Measurements from ENCODE around the gene GPR84. TPM values are rescaled to one million over a fixed set of nuclear protein-coding genes. Genes with fewer than 3 reads are reported as not detected.

GPR84 gene
- total and polyA plus RNA-seq, 2 of the 13 experiments (the other 11 are each of a cell fraction or from before 2014, with no cell fraction given): not detected

- Histone ChIP-seq H2AFZ (ENCODE audit: low read length) (no peak overlapping the region), H3K36me3 (replicated peaks in 1 of 2; ENCODE audit: control insufficient read depth in 1 of 2, insufficient read depth in 2 of 2, low read length in 2 of 2) (peaks cover 0 to 1% of the 10 kb centered on the region in 2 experiments; a peak in 2 of 5 replicates), H3K79me2 (ENCODE audit: insufficient read depth, low read length) (peaks cover 39% of the 10 kb centered on the region), H3K27me3 (ENCODE audit: control insufficient read depth in 1 of 2, insufficient read depth in 2 of 2, low read length in 2 of 2) (no peaks in the 10 kb centered on the region; a peak in 1 of 5 replicates), H3K9ac (ENCODE audit: insufficient read depth, low read depth, low read length) (peak overlapping the region; percentile 69), H4K20me1 (ENCODE audit: insufficient read depth, low read length) (no peaks in the 10 kb centered on the region), H3K4me1 (ENCODE audit: insufficient read depth, low read length) (peaks cover 71% of the 10 kb centered on the region), H3K27ac (ENCODE audit: extremely low read length, insufficient read depth, low read length) (peak overlapping the region; percentile 92), H3K4me3 (replicated peaks in 1 of 3; ENCODE audit: insufficient read depth in 1 of 3, low read depth in 2 of 3, low read length in 3 of 3) (peak overlapping the region in 2 of 3 experiments; percentile 33 to 38; a peak in 5 of 6 replicates), H3K9me3 (ENCODE audit: low read length) (no peaks in the 10 kb centered on the region), H3K4me2 (ENCODE audit: low read depth, low read length) (peak overlapping the region; percentile 67)
- peak; percentile 95 for DNase-seq (ENCODE audit: low spot score)
- intact Hi-C loops (cut with micrococcal nuclease; ENCODE audit: unreplicated experiment) (loop anchor here (1.0 to 2.0 kb wide), 2 partner anchors 24 to 34 kb away; no protein-coding TSS in a partner anchor), in situ Hi-C loops (cut with HindIII; ENCODE audit: extremely low pct_ligation_motif_present, low pct_unique_long_range_greater_than_20kb) (loop anchor here (5.0 kb wide), 1 partner anchor 46 kb away; the partner anchor contains the start of genes CBX5 and HNRNPA1)
- 25% methylated on average over 6 of the region's 6 CpGs for WGBS (ENCODE audit: low lambda C conversion rate)
- BruUV-seq (replicated peaks): TSS peak; percentile 35
- FAIRE-seq: peak; percentile 85
- peak; percentile 56 for ATAC-seq
- POLR2A ChIA-PET: interaction anchor here (0.7 to 3.5 kb wide), 13 partner anchors 8 to 530 kb away, joined by 3 to 41 read pairs (median 5); partner anchors contain the start of genes CBX5, HNRNPA1 and NFE2
- CTCF ChIA-PET (ENCODE audit: low intra/inter-chr PET ratio, low total read pairs): no interaction called here
- TF ChIP-seq NFRKB (IDR thresholded peaks at IDR 0.05) (no peak), GATAD1 (CRISPR knock-in tag; IDR thresholded peaks at IDR 0.05) (no peak), SMAD9 (CRISPR knock-in tag; IDR thresholded peaks at IDR 0.05) (no peak), PLSCR1 (CRISPR knock-in tag; IDR thresholded peaks at IDR 0.05; ENCODE audit: borderline replicate concordance) (no peak), ZNF276 (CRISPR knock-in tag; IDR thresholded peaks at IDR 0.05; ENCODE audit: low read depth) (no peak), SNAPC4 (CRISPR knock-in tag; IDR thresholded peaks at IDR 0.05) (no peak), U2AF2 (IDR thresholded peaks at IDR 0.05; ENCODE audit: low read depth, low read length) (no peak), TFDP2 (CRISPR knock-in tag; IDR thresholded peaks at IDR 0.05) (no peak), ZNF275 (CRISPR knock-in tag; IDR thresholded peaks at IDR 0.05; ENCODE audit: borderline replicate concordance) (no peak), RXRA (CRISPR knock-in tag; IDR thresholded peaks at IDR 0.05) (no peak)
Observed at GRCh38 chr12:54328595-54329337, 35.5 kb downstream of the GPR84 start.
